Ascending aorta (tissue), 2 donors: ENCODE data around the gene SPATA17. TPM values are rescaled to one million over a fixed set of nuclear protein-coding genes. Genes with fewer than 3 reads are reported as not detected.

ENCODE experiments used
- DNase-seq, 2 donors: peaks; one replicate each; pipeline ENCODE4 v3.0.0-alpha.2; 2019; ENCODE audit warnings: low spot score in 2 of 2
- H3K27ac ChIP-seq, 2 donors: fragments of 200-600 bp; sonication (generic); one replicate each; pipeline ENCODE4 v1.5.1; 2016 to 2017; ENCODE audit warnings: mild to moderate bottlenecking in 1 of 2
- H3K27me3 ChIP-seq: fragments of 200-600 bp; sonication (generic); one replicate; pipeline ENCODE4 v1.5.1; 2017
- H3K36me3 ChIP-seq, 2 donors: fragments of 200-600 bp; sonication (generic); one replicate each; pipeline ENCODE4 v1.5.1; 2016
- H3K4me1 ChIP-seq, 2 donors: fragments of 200-600 bp; sonication (generic); one replicate each; pipeline ENCODE4 v1.5.1; 2016 to 2017; ENCODE audit warnings: mild to moderate bottlenecking in 1 of 2
- H3K4me3 ChIP-seq, 2 donors: fragments of 200-600 bp; sonication (generic); one replicate each; pipeline ENCODE4 v1.5.1; 2016 to 2017; ENCODE audit warnings: mild to moderate bottlenecking in 1 of 2
- H3K9me3 ChIP-seq, 2 donors: fragments of 200-600 bp; sonication (generic); one replicate each; pipeline ENCODE4 v1.5.1; 2016
- intact Hi-C: fragments of 100-400 bp; cut with DNase I; formaldehyde crosslinking; loops from one replicate; pipeline ENCODE4 v1.15.1; 2023
- total RNA-seq: library from RNA; depleted of rRNA; stranded (reverse); fragments of >200 nt; gene quantifications from one replicate; pipeline ENCODE4 v1.1.0, GENCODE V29; 2016
- TF ChIP-seq, protein P1 (sequence below), 3 experiments: fragments of 200-600 bp in 2 of 3; fragments of 450-650 bp in 1 of 3; sonication (generic) in 2 of 3; IDR thresholded peaks; one replicate each; pipeline ENCODE4 v1.5.1; 2016 to 2019; ENCODE audit warnings: antibody characterized with exemption in 3 of 3, mild to moderate bottlenecking in 1 of 3, moderate library complexity in 1 of 3

Gene SPATA17
- total RNA-seq, 1 donor from 2014 or later: not detected

DNA sequence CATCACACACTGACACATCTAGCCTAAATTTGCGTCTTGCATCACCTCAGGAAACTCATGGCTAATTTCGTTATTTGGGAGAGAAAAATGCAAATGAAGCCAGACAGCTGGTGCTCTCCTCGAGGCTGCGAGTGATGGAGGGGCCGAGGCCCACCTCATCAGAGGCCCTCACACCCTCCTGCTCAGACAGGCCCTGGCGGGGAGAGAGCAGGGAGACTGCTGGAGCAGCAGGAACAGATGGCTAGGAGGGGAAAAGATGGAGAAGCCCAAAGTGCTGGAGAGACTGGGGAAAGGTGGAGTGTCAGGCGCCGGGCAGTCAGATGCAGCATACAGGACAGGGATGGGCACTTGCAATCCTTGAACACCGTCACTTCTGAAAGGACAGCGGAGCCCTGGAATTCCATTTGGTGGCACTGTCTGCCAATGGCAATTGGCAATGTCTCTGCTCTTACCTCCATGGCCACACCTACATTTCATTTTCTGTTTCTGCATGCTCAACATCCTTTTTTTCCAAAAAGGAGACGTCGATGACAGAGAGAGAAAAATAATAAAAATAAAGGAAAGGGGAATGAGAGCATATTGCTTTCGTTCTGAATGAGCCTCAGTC, 286.2 kb downstream of the SPATA17 start:
- DNase-seq: no peak
- H3K4me1 ChIP-seq: no peaks in the 10 kb centered on the region
- H3K36me3 ChIP-seq: no peaks in the 10 kb centered on the region
- intact Hi-C loops: no loop called here
- no peak overlapping the region for H3K4me3 ChIP-seq
- H3K27me3 ChIP-seq: no peaks in the 10 kb centered on the region
- H3K27ac ChIP-seq: no peak overlapping the region
- TF ChIP-seq, protein P1, sequence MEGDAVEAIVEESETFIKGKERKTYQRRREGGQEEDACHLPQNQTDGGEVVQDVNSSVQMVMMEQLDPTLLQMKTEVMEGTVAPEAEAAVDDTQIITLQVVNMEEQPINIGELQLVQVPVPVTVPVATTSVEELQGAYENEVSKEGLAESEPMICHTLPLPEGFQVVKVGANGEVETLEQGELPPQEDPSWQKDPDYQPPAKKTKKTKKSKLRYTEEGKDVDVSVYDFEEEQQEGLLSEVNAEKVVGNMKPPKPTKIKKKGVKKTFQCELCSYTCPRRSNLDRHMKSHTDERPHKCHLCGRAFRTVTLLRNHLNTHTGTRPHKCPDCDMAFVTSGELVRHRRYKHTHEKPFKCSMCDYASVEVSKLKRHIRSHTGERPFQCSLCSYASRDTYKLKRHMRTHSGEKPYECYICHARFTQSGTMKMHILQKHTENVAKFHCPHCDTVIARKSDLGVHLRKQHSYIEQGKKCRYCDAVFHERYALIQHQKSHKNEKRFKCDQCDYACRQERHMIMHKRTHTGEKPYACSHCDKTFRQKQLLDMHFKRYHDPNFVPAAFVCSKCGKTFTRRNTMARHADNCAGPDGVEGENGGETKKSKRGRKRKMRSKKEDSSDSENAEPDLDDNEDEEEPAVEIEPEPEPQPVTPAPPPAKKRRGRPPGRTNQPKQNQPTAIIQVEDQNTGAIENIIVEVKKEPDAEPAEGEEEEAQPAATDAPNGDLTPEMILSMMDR (IDR thresholded peaks at IDR 0.05): no peak
- H3K9me3 ChIP-seq: no peaks in the 10 kb centered on the region

DNA sequence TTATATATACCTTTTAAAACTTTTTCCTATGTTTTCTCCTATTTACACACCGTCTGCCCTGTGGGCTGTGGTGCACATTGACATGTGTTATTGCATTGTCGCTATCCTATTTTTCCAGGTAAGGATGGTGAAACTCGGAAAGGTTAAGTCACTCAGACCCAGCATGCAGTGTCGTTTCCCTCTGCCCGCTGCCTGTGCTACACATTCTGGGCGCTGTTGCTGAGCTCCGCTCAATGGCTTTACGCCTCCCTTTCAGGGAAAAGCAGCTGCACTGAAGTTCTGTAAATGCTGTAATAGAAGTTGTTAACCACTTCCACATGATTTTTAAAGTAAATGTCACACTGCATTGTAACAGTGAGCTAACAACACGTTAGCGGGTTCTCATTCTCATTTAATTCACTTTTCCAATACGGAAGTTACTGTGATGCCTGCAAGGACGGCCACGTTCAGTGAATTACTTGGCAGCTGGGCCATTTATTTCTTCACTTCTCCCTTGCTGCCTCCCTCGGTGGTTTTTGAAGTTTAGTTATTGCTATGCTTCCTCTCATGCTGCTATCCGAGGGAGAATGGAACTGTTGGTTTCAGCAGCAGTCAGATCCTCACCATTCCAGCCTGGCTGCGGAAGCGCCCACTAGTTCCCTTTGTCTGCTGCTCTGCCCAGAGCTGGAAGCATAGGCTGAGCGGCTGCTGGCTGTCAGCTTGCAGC, 288.7 kb downstream of the SPATA17 start:
- Histone ChIP-seq H3K4me3 (no peak overlapping the region), H3K27ac (no peak overlapping the region), H3K27me3 (no peaks in the 10 kb centered on the region), H3K9me3 (no peaks in the 10 kb centered on the region), H3K4me1 (no peaks in the 10 kb centered on the region), H3K36me3 (no peaks in the 10 kb centered on the region)
- TF ChIP-seq, protein P1 (IDR thresholded peaks at IDR 0.05): no peak
- no peak for DNase-seq
- intact Hi-C loops: no loop called here

Other genes with a start within 250 kb of the SPATA17 start
- 3.8 TPM for gene GPATCH2, start 254 bp upstream of the SPATA17 start, total RNA-seq